SU-DHL-6 (cell line): ENCODE data around the gene SURF4.

Experiments
- H2AFZ ChIP-seq: fragments of 200-600 bp; sonication (generic); 2 replicates; pipeline ENCODE4 v1.6.1; 2014; ENCODE audit warnings: low read depth, mild to moderate bottlenecking, moderate library complexity, mixed read lengths, antibody characterized with exemption, low read length; ENCODE audit not compliant: severe bottlenecking
- H3F3A ChIP-seq: fragments of 200-600 bp; shearing (Covaris generic); 2 replicates; pipeline ENCODE4 v1.6.0; 2016; ENCODE audit warnings: antibody characterized with exemption, mild to moderate bottlenecking; ENCODE audit not compliant: insufficient read depth
- H3K27ac ChIP-seq: fragments of 200-600 bp; sonication (generic); 2 replicates; pipeline ENCODE4 v1.5.1; 2016; ENCODE audit warnings: low read depth, mild to moderate bottlenecking, low read length, moderate library complexity, mixed read lengths
- H3K27me3 ChIP-seq: fragments of 200-600 bp; sonication (generic), shearing (Covaris generic); 2 replicates; pipeline ENCODE4 v1.6.0; 2014; ENCODE audit warnings: mild to moderate bottlenecking, low read length
- H3K36me3 ChIP-seq: fragments of 200-600 bp; sonication (generic); 2 replicates; pipeline ENCODE4 v1.6.1; 2014; ENCODE audit warnings: mild to moderate bottlenecking, low read length, mixed read lengths
- H3K4me2 ChIP-seq: fragments of 300-600, 200-600 bp; shearing (Covaris generic), sonication (generic); 2 replicates; pipeline ENCODE4 v1.6.0; 2014; ENCODE audit warnings: low read length, low read depth, mild to moderate bottlenecking; ENCODE audit not compliant: poor library complexity, severe bottlenecking
- H3K4me3 ChIP-seq: fragments of 200-600 bp; sonication (generic); 2 replicates; pipeline ENCODE4 v1.5.1; 2014; ENCODE audit warnings: antibody characterized with exemption, low read length, mild to moderate bottlenecking, mixed read lengths; ENCODE audit not compliant: insufficient read depth, poor library complexity, severe bottlenecking
- H3K79me2 ChIP-seq: fragments of 200-600 bp; sonication (generic); 2 replicates; pipeline ENCODE4 v1.6.1; 2014; ENCODE audit warnings: mild to moderate bottlenecking, low read length, moderate library complexity; ENCODE audit not compliant: insufficient read depth
- H3K9ac ChIP-seq: fragments of 200-600 bp; sonication (generic); 2 replicates; pipeline ENCODE4 v1.7.0; 2014; ENCODE audit warnings: mild to moderate bottlenecking, low read length
- H3K9me2 ChIP-seq: fragments of 200-600 bp; sonication (generic); replicated peaks from 2 replicates; pipeline ENCODE4 v1.6.1; 2014; ENCODE audit warnings: low read length; ENCODE audit not compliant: insufficient read depth
- H3K9me3 ChIP-seq: fragments of 200-600 bp; sonication (generic); 2 replicates; pipeline ENCODE4 v1.6.1; 2014; ENCODE audit warnings: low read length, mixed read lengths; ENCODE audit not compliant: insufficient read depth
- H4K20me1 ChIP-seq: fragments of 200-600 bp; sonication (generic); 2 replicates; pipeline ENCODE4 v1.6.1; 2014; ENCODE audit warnings: low read depth, mild to moderate bottlenecking, antibody characterized with exemption, low read length, moderate library complexity, mixed read lengths
- EZH2phosphoT487 ChIP-seq: fragments of 200-600 bp; sonication (generic), shearing (Covaris generic); conservative IDR thresholded peaks from 2 replicates; pipeline ENCODE4 v1.6.1; 2018; ENCODE audit warnings: mild to moderate bottlenecking, antibody characterized with exemption, low read length, moderate library complexity, mixed read lengths
- TF ChIP-seq, protein P1 (sequence below): fragments of 200-600 bp; sonication (generic); IDR thresholded peaks from one replicate; pipeline ENCODE4 v1.5.1; 2017; ENCODE audit warnings: antibody characterized with exemption, mild to moderate bottlenecking, low read length, moderate library complexity; ENCODE audit not compliant: insufficient read depth, poor library complexity, severe bottlenecking

SURF4 gene

DNA sequence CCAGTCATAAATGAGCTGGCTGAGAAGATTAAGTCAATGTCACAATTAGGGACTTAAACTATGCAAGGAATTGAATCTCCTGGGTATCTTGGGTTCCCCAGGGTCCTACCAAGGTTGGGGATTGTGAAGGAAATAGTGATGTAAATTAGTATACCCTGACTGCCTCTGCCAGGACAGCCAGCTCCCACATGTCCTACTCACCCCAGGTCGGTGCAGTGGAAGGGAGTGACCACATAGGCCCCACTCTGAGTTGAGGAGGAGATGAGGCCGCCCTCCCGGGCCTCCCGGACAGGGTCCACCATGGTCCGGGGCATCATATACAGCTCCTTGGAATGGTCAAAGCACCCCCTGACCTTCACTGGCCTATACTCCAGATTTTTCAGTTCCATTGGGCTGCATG lies 22.3 kb downstream of the SURF4 start:
- Histone ChIP-seq H3K9me2 (no peaks in the 10 kb centered on the region), H4K20me1 (no peaks in the 10 kb centered on the region; the same call in 1 of the 2 replicates), H3K9me3 (no peaks in the 10 kb centered on the region), H3K4me3 (no peak overlapping the region), H3K27me3 (no peaks in the 10 kb centered on the region), H3K4me2 (no peak overlapping the region), H3K9ac (no peak overlapping the region), H3K27ac (no peak overlapping the region; the same call in 1 of the 2 replicates), H2AFZ (no peak overlapping the region), H3K36me3 (peaks cover 34% of the 10 kb centered on the region), H3F3A (peaks cover 63% of the 10 kb centered on the region), H3K79me2 (peaks cover 25% of the 10 kb centered on the region)
- TF ChIP-seq, protein P1, sequence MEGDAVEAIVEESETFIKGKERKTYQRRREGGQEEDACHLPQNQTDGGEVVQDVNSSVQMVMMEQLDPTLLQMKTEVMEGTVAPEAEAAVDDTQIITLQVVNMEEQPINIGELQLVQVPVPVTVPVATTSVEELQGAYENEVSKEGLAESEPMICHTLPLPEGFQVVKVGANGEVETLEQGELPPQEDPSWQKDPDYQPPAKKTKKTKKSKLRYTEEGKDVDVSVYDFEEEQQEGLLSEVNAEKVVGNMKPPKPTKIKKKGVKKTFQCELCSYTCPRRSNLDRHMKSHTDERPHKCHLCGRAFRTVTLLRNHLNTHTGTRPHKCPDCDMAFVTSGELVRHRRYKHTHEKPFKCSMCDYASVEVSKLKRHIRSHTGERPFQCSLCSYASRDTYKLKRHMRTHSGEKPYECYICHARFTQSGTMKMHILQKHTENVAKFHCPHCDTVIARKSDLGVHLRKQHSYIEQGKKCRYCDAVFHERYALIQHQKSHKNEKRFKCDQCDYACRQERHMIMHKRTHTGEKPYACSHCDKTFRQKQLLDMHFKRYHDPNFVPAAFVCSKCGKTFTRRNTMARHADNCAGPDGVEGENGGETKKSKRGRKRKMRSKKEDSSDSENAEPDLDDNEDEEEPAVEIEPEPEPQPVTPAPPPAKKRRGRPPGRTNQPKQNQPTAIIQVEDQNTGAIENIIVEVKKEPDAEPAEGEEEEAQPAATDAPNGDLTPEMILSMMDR: no peak
- TF ChIP-seq EZH2phosphoT487: no peak

- Histone ChIP-seq H3F3A (peaks cover 64% of the 10 kb centered on the region), H3K4me3 (no peak overlapping the region), H4K20me1 (no peaks in the 10 kb centered on the region; the same call in 1 of the 2 replicates), H3K9me3 (no peaks in the 10 kb centered on the region), H3K27ac (no peak overlapping the region; the same call in 1 of the 2 replicates), H3K79me2 (peaks cover 31% of the 10 kb centered on the region), H2AFZ (no peak overlapping the region), H3K27me3 (no peaks in the 10 kb centered on the region), H3K4me2 (no peak overlapping the region), H3K9ac (no peak overlapping the region), H3K9me2 (no peaks in the 10 kb centered on the region), H3K36me3 (peaks cover 35% of the 10 kb centered on the region)
- TF ChIP-seq, protein P1: no peak
- no peak for TF ChIP-seq EZH2phosphoT487
Measured at GRCh38 chr9:133352635-133353340, 23.1 kb downstream of the SURF4 start.

- no peak overlapping the region for H3K9ac ChIP-seq
- no peaks in the 10 kb centered on the region for H3K9me3 ChIP-seq
- H3K36me3 ChIP-seq: peaks cover 35% of the 10 kb centered on the region
- no peak overlapping the region for H3K4me3 ChIP-seq
- H3K4me2 ChIP-seq: no peak overlapping the region
- no peaks in the 10 kb centered on the region for H3K27me3 ChIP-seq
- H3K9me2 ChIP-seq: no peaks in the 10 kb centered on the region
- no peaks in the 10 kb centered on the region; the same call in 1 of the 2 replicates for H4K20me1 ChIP-seq
- H2AFZ ChIP-seq: no peak overlapping the region
- TF ChIP-seq, protein P1: peak; percentile 49
- TF ChIP-seq EZH2phosphoT487: no peak
- H3K27ac ChIP-seq: no peak overlapping the region; the same call in 1 of the 2 replicates
- H3K79me2 ChIP-seq: peaks cover 31% of the 10 kb centered on the region
- peaks cover 64% of the 10 kb centered on the region for H3F3A ChIP-seq
Measured at GRCh38 chr9:133351908-133352634, 23.8 kb downstream of the SURF4 start.
